ENCODE data around the gene NELL1. TPM values are rescaled to one million over a fixed set of nuclear protein-coding genes. Genes with fewer than 3 reads are reported as not detected.

NELL1 gene
- total RNA-seq, 1 donor from 2014 or later: not detected

GRCh38 chr11:20634781-20635180 lies 34.6 kb upstream of the NELL1 start:
- TF ChIP-seq CTCF (IDR thresholded peaks at IDR 0.05): no peak
- DNase-seq (ENCODE audit: extremely low spot score, unreplicated experiment): no peak
- Mint-ChIP-seq H3K4me1 (ENCODE audit: unreplicated experiment) (no peaks in the 10 kb centered on the region), H3K9me3 (ENCODE audit: unreplicated experiment) (no peaks in the 10 kb centered on the region), H3K36me3 (ENCODE audit: unreplicated experiment) (no peaks in the 10 kb centered on the region), H3K4me3 (ENCODE audit: unreplicated experiment) (no peak overlapping the region), H3K27ac (ENCODE audit: unreplicated experiment) (no peak overlapping the region), H3K27me3 (ENCODE audit: unreplicated experiment) (no peaks in the 10 kb centered on the region)

GRCh38 chr11:20638074-20638473 lies 31.3 kb upstream of the NELL1 start:
- no peak for TF ChIP-seq CTCF (IDR thresholded peaks at IDR 0.05)
- Mint-ChIP-seq H3K9me3 (ENCODE audit: unreplicated experiment) (no peaks in the 10 kb centered on the region), H3K27me3 (ENCODE audit: unreplicated experiment) (no peaks in the 10 kb centered on the region), H3K4me3 (ENCODE audit: unreplicated experiment) (no peak overlapping the region), H3K27ac (ENCODE audit: unreplicated experiment) (no peak overlapping the region), H3K4me1 (ENCODE audit: unreplicated experiment) (no peaks in the 10 kb centered on the region), H3K36me3 (ENCODE audit: unreplicated experiment) (no peaks in the 10 kb centered on the region)
- no peak for DNase-seq (ENCODE audit: extremely low spot score, unreplicated experiment)

GRCh38 chr11:20639688-20640087 lies 29.7 kb upstream of the NELL1 start:
- H3K9me3 Mint-ChIP-seq (ENCODE audit: unreplicated experiment): no peaks in the 10 kb centered on the region
- no peaks in the 10 kb centered on the region for H3K36me3 Mint-ChIP-seq (ENCODE audit: unreplicated experiment)
- H3K4me3 Mint-ChIP-seq (ENCODE audit: unreplicated experiment): no peak overlapping the region
- H3K27ac Mint-ChIP-seq (ENCODE audit: unreplicated experiment): no peak overlapping the region
- no peak for TF ChIP-seq CTCF (IDR thresholded peaks at IDR 0.05)
- no peaks in the 10 kb centered on the region for H3K4me1 Mint-ChIP-seq (ENCODE audit: unreplicated experiment)
- peaks cover 5% of the 10 kb centered on the region for H3K27me3 Mint-ChIP-seq (ENCODE audit: unreplicated experiment)
- no peak for DNase-seq (ENCODE audit: extremely low spot score, unreplicated experiment)

- TF ChIP-seq CTCF (IDR thresholded peaks at IDR 0.05): no peak
- Mint-ChIP-seq H3K36me3 (ENCODE audit: unreplicated experiment) (no peaks in the 10 kb centered on the region), H3K27me3 (ENCODE audit: unreplicated experiment) (peaks cover 5% of the 10 kb centered on the region), H3K4me3 (ENCODE audit: unreplicated experiment) (no peak overlapping the region), H3K9me3 (ENCODE audit: unreplicated experiment) (no peaks in the 10 kb centered on the region), H3K4me1 (ENCODE audit: unreplicated experiment) (no peaks in the 10 kb centered on the region), H3K27ac (ENCODE audit: unreplicated experiment) (no peak overlapping the region)
- no peak for DNase-seq (ENCODE audit: extremely low spot score, unreplicated experiment)
These were observed 29.0 kb upstream of the NELL1 start for GRCh38 chr11:20640401-20640800.

GRCh38 chr11:20644360-20644759 lies 25.0 kb upstream of the NELL1 start:
- Mint-ChIP-seq H3K36me3 (ENCODE audit: unreplicated experiment) (no peaks in the 10 kb centered on the region), H3K27ac (ENCODE audit: unreplicated experiment) (no peak overlapping the region), H3K4me1 (ENCODE audit: unreplicated experiment) (no peaks in the 10 kb centered on the region), H3K27me3 (ENCODE audit: unreplicated experiment) (peaks cover 15% of the 10 kb centered on the region), H3K9me3 (ENCODE audit: unreplicated experiment) (no peaks in the 10 kb centered on the region), H3K4me3 (ENCODE audit: unreplicated experiment) (no peak overlapping the region)
- no peak for DNase-seq (ENCODE audit: extremely low spot score, unreplicated experiment)
- no peak for TF ChIP-seq CTCF (IDR thresholded peaks at IDR 0.05)

All from osteocyte (in vitro differentiated cells).